K562 (cell line): ENCODE measurements around the gene AK2. TPM values are rescaled to one million over a fixed set of nuclear protein-coding genes. Genes with fewer than 3 reads are reported as not detected.

Source experiments
- ASH1L ChIP-seq: fragments of 450-650 bp; IDR thresholded peaks from 2 replicates; pipeline ENCODE4 v1.6.1; 2018; ENCODE audit warnings: borderline replicate concordance, mild to moderate bottlenecking, low read depth; ENCODE audit not compliant: partially characterized antibody
- C11orf30 ChIP-seq: fragments of 450-650 bp; IDR thresholded peaks from 2 replicates; pipeline ENCODE4 v1.6.1; 2016; ENCODE audit warnings: low read depth, mild to moderate bottlenecking
- CC2D1A ChIP-seq: fragments of 450-650 bp; IDR thresholded peaks from 2 replicates; pipeline ENCODE4 v1.6.1; 2017; ENCODE audit warnings: mild to moderate bottlenecking
- CHCHD3 ChIP-seq: fragments of 250-450 bp; sonication (Bioruptor Pico); IDR thresholded peaks from 2 replicates; pipeline ENCODE4 v2.1.2; 2022; ENCODE audit warnings: mild to moderate bottlenecking
- E2F6 ChIP-seq, 2 experiments: IDR thresholded peaks; 2 replicates each; pipeline ENCODE4 v1.6.1; 2011; ENCODE audit warnings: borderline replicate concordance in 1 of 2, control low read depth in 1 of 2, low read depth in 1 of 2, low read length in 1 of 2, mild to moderate bottlenecking in 1 of 2, mixed read lengths in 1 of 2, moderate library complexity in 1 of 2; ENCODE audit not compliant: insufficient read depth in 1 of 2, insufficient read length in 1 of 2, poor library complexity in 1 of 2, severe bottlenecking in 1 of 2; ENCODE audit errors: extremely low read depth in 1 of 2
- ESRRA ChIP-seq: fragments of 450-650 bp; IDR thresholded peaks from 2 replicates; pipeline ENCODE4 v1.6.1; 2014; ENCODE audit warnings: low read depth, mild to moderate bottlenecking, moderate library complexity, borderline replicate concordance
- FOXA3 ChIP-seq, 2 experiments: fragments of 450-650 bp in 1 of 2; sonication (generic) in 1 of 2; formaldehyde crosslinking; IDR thresholded peaks in 1 of 2; conservative IDR thresholded peaks in 1 of 2; 2 replicates each; pipeline versions ENCODE4 v1.4.0 to v1.8.0; 2020 to 2022; ENCODE audit warnings: mild to moderate bottlenecking in 2 of 2, missing genetic modification reagents in 1 of 2
- FOXO4 ChIP-seq: fragments of 450-650 bp; formaldehyde crosslinking; IDR thresholded peaks from 2 replicates; pipeline ENCODE4 v1.4.0; 2020; ENCODE audit warnings: mild to moderate bottlenecking, moderate library complexity
- FOXP1 ChIP-seq: sonication (generic); formaldehyde crosslinking; IDR thresholded peaks from 2 replicates; pipeline ENCODE4 v1.8.0; 2022; ENCODE audit warnings: mild to moderate bottlenecking, missing genetic modification reagents
- GMEB1 ChIP-seq: fragments of 250-450 bp; sonication (Bioruptor Pico); IDR thresholded peaks from 2 replicates; pipeline ENCODE4 v1.4.0; 2020; ENCODE audit warnings: mild to moderate bottlenecking
- HDAC6 ChIP-seq: IDR thresholded peaks from 2 replicates; pipeline ENCODE4 v1.6.1; 2012; ENCODE audit warnings: low read depth, mild to moderate bottlenecking, control low read depth, inconsistent platforms, low read length, moderate library complexity
- HEY1 ChIP-seq: fragments of 250-450 bp; sonication (Bioruptor Pico); IDR thresholded peaks from 2 replicates; pipeline ENCODE4 v1.5.0; 2020; ENCODE audit warnings: mild to moderate bottlenecking, moderate library complexity, borderline replicate concordance
- HMGN3 ChIP-seq: IDR thresholded peaks from 2 replicates; pipeline ENCODE4 v1.6.1; 2011; ENCODE audit warnings: borderline replicate concordance, low read depth, mild to moderate bottlenecking, mixed read lengths, low read length; ENCODE audit not compliant: insufficient read length; ENCODE audit errors: extremely low read depth
- KDM4B ChIP-seq, 2 experiments: fragments of 450-650 bp in 1 of 2; sonication (generic) in 1 of 2; IDR thresholded peaks; 2 replicates each; pipeline ENCODE4 v1.6.1; 2016 to 2017; ENCODE audit warnings: borderline replicate concordance in 2 of 2, antibody characterized with exemption in 1 of 2, low read depth in 1 of 2, mild to moderate bottlenecking in 1 of 2
- NR2F6 ChIP-seq: fragments of 450-650 bp; formaldehyde crosslinking; IDR thresholded peaks from 2 replicates; pipeline ENCODE4 v1.4.0; 2020; ENCODE audit warnings: mild to moderate bottlenecking
- SMARCE1 ChIP-seq: fragments of 450-650 bp; IDR thresholded peaks from 2 replicates; pipeline ENCODE4 v1.7.1; 2016; ENCODE audit warnings: mild to moderate bottlenecking
- TRIM24 ChIP-seq, 2 experiments: fragments of 450-650 bp; IDR thresholded peaks; 2 replicates each; pipeline ENCODE4 v1.6.1; 2016
- TSC22D4 ChIP-seq: fragments of 450-650 bp; IDR thresholded peaks from 2 replicates; pipeline ENCODE4 v1.6.1; 2016; ENCODE audit warnings: missing genetic modification characterization, missing biosample characterization, control low read depth
- ZFP36 ChIP-seq: fragments of 150-350 bp; IDR thresholded peaks from 2 replicates; pipeline ENCODE4 v1.6.1; 2018; ENCODE audit warnings: low read length, low read depth; ENCODE audit not compliant: partially characterized antibody
- ZNF134 ChIP-seq: fragments of 250-450 bp; sonication (Bioruptor Pico); conservative IDR thresholded peaks from 2 replicates; pipeline ENCODE4 v1.4.0; 2020
- ZNF23 ChIP-seq: fragments of 250-450 bp; sonication (Bioruptor Pico); IDR thresholded peaks from 2 replicates; pipeline ENCODE4 v1.4.0; 2020; ENCODE audit warnings: mild to moderate bottlenecking
- ZNF311 ChIP-seq: fragments of 250-450 bp; sonication (Bioruptor Pico); IDR thresholded peaks from 2 replicates; pipeline ENCODE4 v1.4.0; 2020; ENCODE audit warnings: mild to moderate bottlenecking, moderate library complexity
- ZNF431 ChIP-seq: sonication (generic); formaldehyde crosslinking; IDR thresholded peaks from 2 replicates; pipeline ENCODE4 v1.8.0; 2022; ENCODE audit warnings: mild to moderate bottlenecking, missing genetic modification reagents
- ZNF445 ChIP-seq: fragments of 250-450 bp; sonication (Bioruptor Pico); IDR thresholded peaks from 2 replicates; pipeline ENCODE4 v1.4.0; 2020; ENCODE audit warnings: low read depth, mild to moderate bottlenecking, moderate library complexity
- ZNF644 ChIP-seq: fragments of 200-800 bp; sonication (Bioruptor generic); IDR thresholded peaks from 2 replicates; pipeline ENCODE4 v1.6.1; 2016; ENCODE audit warnings: low read depth, missing genetic modification characterization, missing compliant biosample characterization
- polyA plus RNA-seq, 8 experiments: library from polyadenylated mRNA; depleted of rRNA in 4 of 8; stranded (reverse) in 5 of 8; unstranded in 3 of 8; fragments of >200 nt; fragmentation: Nextera tagmentation in 2 of 8; fragmentation: Illumina TruSeq in 1 of 8; extraction: Ambion mirVana in 2 of 8; extraction: Trizol in 1 of 8; gene quantifications; 2 replicates each; pipeline versions ENCODE4 v1.2.1 to v1.2.3, GENCODE V29; 2011 to 2014; ENCODE audit warnings: inconsistent platforms in 1 of 8, missing spikeins in 1 of 8
- total RNA-seq, 7 experiments: library from RNA; depleted of rRNA in 6 of 7; stranded (reverse); fragments of >200 nt in 6 of 7; fragmentation: Illumina TruSeq in 2 of 7; extraction: Trizol in 2 of 7; gene quantifications; 2 replicates each; pipeline versions ENCODE4 v1.2.1 to v1.2.3, GENCODE V29; 2011 to 2021; ENCODE audit warnings: low replicate concordance in 1 of 7

The AK2 gene
- total and polyA plus RNA-seq, 9 of the 15 experiments (the other 6 are each of a cell fraction or from before 2014, with no cell fraction given): 105 to 1,050 (median 509) TPM

- TF ChIP-seq FOXA3 (CRISPR knock-in tag; conservative IDR thresholded peaks at IDR 0.05 in 1 of 2, IDR thresholded peaks at IDR 0.05 in 1 of 2) (peak in 1 of 2 experiments; percentile 64; a peak in 1 of 4 replicates), TRIM24 (IDR thresholded peaks at IDR 0.05) (peak in 1 of 2 experiments; percentile 59; a peak in 1 of 4 replicates), FOXP1 (CRISPR knock-in tag) (no peak), GMEB1 (no peak; the same call in 1 of the 2 replicates), HDAC6 (no peak), ASH1L (no peak), E2F6 (IDR thresholded peaks at IDR 0.05; ENCODE audit: borderline replicate concordance in 1 of 2, extremely low read depth in 1 of 2, insufficient read depth in 1 of 2, insufficient read length in 1 of 2, low read depth in 1 of 2, low read length in 1 of 2, poor library complexity in 1 of 2, severe bottlenecking in 1 of 2) (no peak), ZNF311 (CRISPR knock-in tag) (no peak), ZNF644 (tag) (no peak), CC2D1A (no peak), CHCHD3 (CRISPR knock-in tag) (no peak), ESRRA (peak; percentile 76), FOXO4 (CRISPR knock-in tag) (no peak), HEY1 (CRISPR knock-in tag) (no peak), C11orf30 (peak; percentile 95), ZNF23 (no peak), NR2F6 (CRISPR knock-in tag) (no peak), ZNF134 (CRISPR knock-in tag) (no peak), HMGN3 (no peak), KDM4B (IDR thresholded peaks at IDR 0.05; ENCODE audit: borderline replicate concordance in 2 of 2, low read depth in 1 of 2) (no peak), SMARCE1 (peak; percentile 88), ZFP36 (peak; percentile 43), ZNF431 (CRISPR knock-in tag) (no peak), TSC22D4 (tag) (no peak), ZNF445 (CRISPR knock-in tag) (no peak)
Measured at GRCh38 chr1:32989160-32990050, 47.3 kb downstream of the AK2 start (continued).
